WTC11 (cell line): Measurements from ENCODE around the gene LGALS9. TPM values are rescaled to one million over a fixed set of nuclear protein-coding genes. Genes with fewer than 3 reads are reported as not detected.

Source experiments
- ATAC-seq: fragments of 200-7000 bp; cut with Tn5 transposase; 2 replicates; pipeline ENCODE4 v1.10.0; 2021; ENCODE audit warnings: mild to moderate bottlenecking, moderate library complexity
- CTCF ChIA-PET: fragments of 300-600 bp; sonication (Branson Sonifier 250); formaldehyde crosslinking; loops from one replicate; lab custom pipeline; 2021; ENCODE audit warnings: antibody characterized with exemption; lab: Charles Lee
- POLR2A ChIA-PET: fragments of 350-600 bp; sonication (Branson Sonifier 250); formaldehyde crosslinking; loops from one replicate; lab custom pipeline; 2021; ENCODE audit warnings: antibody characterized with exemption; lab: Charles Lee
- DNase-seq: peaks from one replicate; pipeline ENCODE4 v3.0.0; 2021; ENCODE audit warnings: low spot score
- H3K27ac Mint-ChIP-seq: 2 replicates; pipeline ENCODE4 v1.8.0; 2021; ENCODE audit warnings: mixed read lengths
- H3K27me3 Mint-ChIP-seq: 2 replicates; pipeline ENCODE4 v1.8.0; 2021; ENCODE audit warnings: low read depth, mild to moderate bottlenecking, moderate library complexity, mixed read lengths
- H3K36me3 Mint-ChIP-seq: 2 replicates; pipeline ENCODE4 v1.8.0; 2021; ENCODE audit warnings: mixed read lengths
- H3K4me1 Mint-ChIP-seq: 2 replicates; pipeline ENCODE4 v1.8.0; 2022; ENCODE audit warnings: mixed read lengths
- H3K4me3 Mint-ChIP-seq: 2 replicates; pipeline ENCODE4 v1.8.0; 2021; ENCODE audit warnings: mild to moderate bottlenecking, moderate library complexity, mixed read lengths
- H3K9me3 Mint-ChIP-seq: 2 replicates; pipeline ENCODE4 v1.8.0; 2021; ENCODE audit warnings: mixed read lengths
- AFF4 ChIP-seq: sonication (generic); formaldehyde crosslinking; IDR thresholded peaks from 2 replicates; pipeline ENCODE4 v1.8.1; 2023; ENCODE audit warnings: mild to moderate bottlenecking, missing genetic modification reagents, borderline replicate concordance
- ATF3 ChIP-seq: sonication (generic); formaldehyde crosslinking; conservative IDR thresholded peaks from 2 replicates; pipeline ENCODE4 v1.8.1; 2022; ENCODE audit warnings: mild to moderate bottlenecking, missing genetic modification reagents
- CDX4 ChIP-seq: fragments of 250-450 bp; sonication (Bioruptor Pico); IDR thresholded peaks from 2 replicates; pipeline ENCODE4 v1.9.0; 2021; ENCODE audit warnings: moderate library complexity, mild to moderate bottlenecking, inconsistent platforms, borderline replicate concordance
- E2F5 ChIP-seq: sonication (generic); formaldehyde crosslinking; IDR thresholded peaks from 2 replicates; pipeline ENCODE4 v1.8.1; 2022; ENCODE audit warnings: mild to moderate bottlenecking, moderate library complexity, missing genetic modification reagents
- MLX ChIP-seq: sonication (generic); formaldehyde crosslinking; IDR thresholded peaks from 2 replicates; pipeline ENCODE4 v1.8.1; 2023; ENCODE audit warnings: mild to moderate bottlenecking, missing genetic modification reagents, moderate library complexity
- MYBL2 ChIP-seq: sonication (generic); formaldehyde crosslinking; IDR thresholded peaks from 2 replicates; pipeline ENCODE4 v1.8.1; 2023; ENCODE audit warnings: mild to moderate bottlenecking, moderate library complexity, missing genetic modification reagents
- NFE2L1 ChIP-seq: sonication (generic); formaldehyde crosslinking; IDR thresholded peaks from 2 replicates; pipeline ENCODE4 v1.8.1; 2023; ENCODE audit warnings: missing genetic modification reagents
- NR2C2 ChIP-seq: sonication (generic); formaldehyde crosslinking; IDR thresholded peaks from 2 replicates; pipeline ENCODE4 v1.8.0; 2022; ENCODE audit warnings: mild to moderate bottlenecking, missing genetic modification reagents
- NR3C1 ChIP-seq: sonication (generic); formaldehyde crosslinking; conservative IDR thresholded peaks from 2 replicates; pipeline ENCODE4 v1.8.1; 2023; ENCODE audit warnings: low read depth, mild to moderate bottlenecking, missing genetic modification reagents
- RELA ChIP-seq: sonication (generic); formaldehyde crosslinking; IDR thresholded peaks from 2 replicates; pipeline ENCODE4 v1.8.1; 2022; ENCODE audit warnings: missing genetic modification reagents, mild to moderate bottlenecking, borderline replicate concordance
- RORB ChIP-seq: fragments of 250-450 bp; sonication (Bioruptor Pico); IDR thresholded peaks from 2 replicates; pipeline ENCODE4 v1.9.0; 2021; ENCODE audit warnings: mild to moderate bottlenecking
- TCF7 ChIP-seq: sonication (generic); formaldehyde crosslinking; IDR thresholded peaks from 2 replicates; pipeline ENCODE4 v1.8.0; 2022; ENCODE audit warnings: mild to moderate bottlenecking, low read depth, missing genetic modification reagents, moderate library complexity
- TEAD4 ChIP-seq: sonication (generic); formaldehyde crosslinking; IDR thresholded peaks from 2 replicates; pipeline ENCODE4 v1.8.0; 2022; ENCODE audit warnings: mild to moderate bottlenecking, missing genetic modification reagents
- USF2 ChIP-seq: sonication (generic); formaldehyde crosslinking; IDR thresholded peaks from 2 replicates; pipeline ENCODE4 v1.8.1; 2023; ENCODE audit warnings: mild to moderate bottlenecking, missing genetic modification reagents, moderate library complexity
- ZNF232 ChIP-seq: sonication (generic); formaldehyde crosslinking; IDR thresholded peaks from 2 replicates; pipeline ENCODE4 v1.8.0; 2022; ENCODE audit warnings: mild to moderate bottlenecking, missing genetic modification reagents
- ZNF281 ChIP-seq: sonication (generic); formaldehyde crosslinking; IDR thresholded peaks from 2 replicates; pipeline ENCODE4 v1.8.0; 2023; ENCODE audit warnings: mild to moderate bottlenecking, missing genetic modification reagents
- ZNF396 ChIP-seq: fragments of 250-450 bp; sonication (Bioruptor Pico); IDR thresholded peaks from 2 replicates; pipeline ENCODE4 v1.8.0; 2021; ENCODE audit warnings: mild to moderate bottlenecking, moderate library complexity, borderline replicate concordance
- ZNF532 ChIP-seq: fragments of 250-450 bp; sonication (Bioruptor Pico); IDR thresholded peaks from 2 replicates; pipeline ENCODE4 v1.9.0; 2021; ENCODE audit warnings: mild to moderate bottlenecking, borderline replicate concordance
- total RNA-seq: library from RNA; stranded (reverse); gene quantifications from 3 replicates; pipeline ENCODE4 v1.2.3, GENCODE V29; 2021

The LGALS9 gene
- total RNA-seq, 1 experiment from 2014 or later = 5.7 TPM

GRCh38 chr17:27667656-27668487 lies 36.9 kb downstream of the LGALS9 start (continued):
- no peak for TF ChIP-seq CDX4 (CRISPR knock-in tag)
- no peak for TF ChIP-seq RELA (CRISPR knock-in tag)
- TF ChIP-seq USF2 (CRISPR knock-in tag) = no peak
- no peak for TF ChIP-seq ZNF232 (CRISPR knock-in tag)
- no peak for TF ChIP-seq MLX (CRISPR knock-in tag)
- no peak for TF ChIP-seq ZNF532

GRCh38 chr17:27668488-27668823 lies 37.5 kb downstream of the LGALS9 start:
- no peak overlapping the region for H3K4me3 Mint-ChIP-seq
- DNase-seq = no peak
- no peaks in the 10 kb centered on the region for H3K9me3 Mint-ChIP-seq
- no peaks in the 10 kb centered on the region for H3K36me3 Mint-ChIP-seq
- no peak overlapping the region for H3K27ac Mint-ChIP-seq
- ATAC-seq = no peak
- no peak for TF ChIP-seq AFF4 (CRISPR knock-in tag)
- no peak for TF ChIP-seq ZNF281
- no peak for TF ChIP-seq ATF3
- TF ChIP-seq NR3C1 = no peak
- TF ChIP-seq E2F5 (CRISPR knock-in tag) = no peak
- no peak for TF ChIP-seq NR2C2 (CRISPR knock-in tag)
- no peak for TF ChIP-seq ZNF396 (CRISPR knock-in tag)
- no peak for TF ChIP-seq TCF7 (CRISPR knock-in tag)
- TF ChIP-seq MYBL2 = no peak
- TF ChIP-seq TEAD4 (CRISPR knock-in tag) = no peak
- no peak for TF ChIP-seq RORB (CRISPR knock-in tag)
- TF ChIP-seq NFE2L1 (CRISPR knock-in tag) = no peak
- H3K27me3 Mint-ChIP-seq = no peaks in the 10 kb centered on the region
- CTCF ChIA-PET = no interaction called here
- POLR2A ChIA-PET = no interaction called here
- H3K4me1 Mint-ChIP-seq = no peaks in the 10 kb centered on the region
